Naive B cell (primary cell): ENCODE results near the gene ADGRV1. TPM values are rescaled to one million over a fixed set of nuclear protein-coding genes. Genes with fewer than 3 reads are reported as not detected.

Experiments used
- ATAC-seq, 2 donors: fragments of 150-1000 bp; cut with Tn5 transposase; 2 replicates each; pipeline ENCODE4 v1.10.0; 2021; ENCODE audit warnings: low read depth in 2 of 2, mild to moderate bottlenecking in 2 of 2, moderate library complexity in 2 of 2
- DNase-seq: peaks from one replicate; pipeline ENCODE4 v3.0.0; 2022
- H3K27ac Mint-ChIP-seq, 6 donors: one replicate each; pipeline ENCODE4 v1.8.0; 2020 to 2022; ENCODE audit warnings: mild to moderate bottlenecking in 6 of 6, mixed read lengths in 6 of 6, moderate library complexity in 5 of 6, inconsistent platforms in 2 of 6
- H3K27me3 Mint-ChIP-seq, 3 donors: one replicate each; pipeline ENCODE4 v1.8.0; 2021 to 2022; ENCODE audit warnings: mixed read lengths in 3 of 3, mild to moderate bottlenecking in 1 of 3
- H3K36me3 Mint-ChIP-seq, 2 donors: one replicate each; pipeline ENCODE4 v1.8.0; 2020 to 2022; ENCODE audit warnings: mixed read lengths in 2 of 2, inconsistent platforms in 1 of 2, mild to moderate bottlenecking in 1 of 2
- H3K4me1 Mint-ChIP-seq, 3 donors: one replicate each; pipeline ENCODE4 v1.8.0; 2020 to 2022; ENCODE audit warnings: mixed read lengths in 3 of 3, inconsistent platforms in 1 of 3, mild to moderate bottlenecking in 1 of 3, moderate library complexity in 1 of 3
- H3K4me3 Mint-ChIP-seq, 8 donors: one replicate each; pipeline ENCODE4 v1.8.0; 2020 to 2022; ENCODE audit warnings: mild to moderate bottlenecking in 8 of 8, mixed read lengths in 8 of 8, moderate library complexity in 8 of 8, inconsistent platforms in 2 of 8
- H3K9me3 Mint-ChIP-seq, 7 donors: one replicate each; pipeline ENCODE4 v1.8.0; 2020 to 2022; ENCODE audit warnings: mixed read lengths in 7 of 7, mild to moderate bottlenecking in 5 of 7, inconsistent platforms in 2 of 7, moderate library complexity in 1 of 7
- polyA plus RNA-seq, 6 donors: library from polyadenylated mRNA; unstranded; fragments of 300-500 nt; fragmentation: Illumina TruSeq; gene quantifications; one replicate each; pipeline ENCODE4 v1.2.3, GENCODE V29; 2021; ENCODE audit warnings: low read depth in 6 of 6

The ADGRV1 gene
- polyA plus RNA-seq, 6 donors from 2014 or later: 0.62 TPM; not detected in 5

- no peak overlapping the region for H3K27ac Mint-ChIP-seq
- H3K4me3 Mint-ChIP-seq: no peak overlapping the region
- H3K27me3 Mint-ChIP-seq: no peaks in the 10 kb centered on the region
- ATAC-seq (no peak), DNase-seq (no peak)
- H3K4me1 Mint-ChIP-seq: peaks cover 0 to 5% (median 0%) of the 10 kb centered on the region in 3 donors
- H3K36me3 Mint-ChIP-seq: no peaks in the 10 kb centered on the region
- no peaks in the 10 kb centered on the region for H3K9me3 Mint-ChIP-seq
These were observed 382.6 kb downstream of the ADGRV1 start for GRCh38 chr5:90941002-90941720.

GRCh38 chr5:90944116-90944515, 385.5 kb downstream of the ADGRV1 start:
- DNase-seq (no peak), ATAC-seq (no peak)
- no peak overlapping the region for H3K27ac Mint-ChIP-seq
- peaks cover 0 to 5% (median 0%) of the 10 kb centered on the region in 3 donors for H3K4me1 Mint-ChIP-seq
- no peak overlapping the region for H3K4me3 Mint-ChIP-seq
- no peaks in the 10 kb centered on the region for H3K36me3 Mint-ChIP-seq
- H3K27me3 Mint-ChIP-seq: peaks cover 0 to 5% (median 0%) of the 10 kb centered on the region in 3 donors
- peaks cover 0 to 3% (median 0%) of the 10 kb centered on the region in 7 donors for H3K9me3 Mint-ChIP-seq

DNA sequence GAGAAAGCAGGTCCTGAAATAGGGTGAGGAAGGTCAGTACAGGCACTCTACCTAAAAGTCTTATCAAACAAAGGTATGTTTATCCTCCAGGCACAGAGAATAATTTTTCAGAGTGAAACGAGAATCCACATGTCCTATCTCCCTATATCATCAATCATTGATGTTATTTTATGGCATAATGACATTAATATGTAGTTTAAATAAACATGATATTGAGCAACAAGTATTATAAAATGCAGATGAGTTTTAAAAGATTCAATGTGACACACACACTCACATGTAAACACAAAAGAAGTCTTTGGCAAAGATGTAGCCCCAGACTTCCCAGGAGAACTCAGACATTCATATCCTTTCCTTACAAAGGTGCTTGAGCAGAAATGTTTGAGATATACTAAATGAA, 389.1 kb downstream of the ADGRV1 start:
- Mint-ChIP-seq H3K4me1 (no peaks in the 10 kb centered on the region), H3K9me3 (peaks cover 0 to 3% (median 0%) of the 10 kb centered on the region in 7 donors), H3K27me3 (peaks cover 0 to 13% (median 0%) of the 10 kb centered on the region in 3 donors), H3K4me3 (no peak overlapping the region), H3K36me3 (no peaks in the 10 kb centered on the region), H3K27ac (no peak overlapping the region)
- ATAC-seq (no peak), DNase-seq (no peak)

GRCh38 chr5:90948969-90949368, 390.4 kb downstream of the ADGRV1 start:
- peaks cover 0 to 3% (median 0%) of the 10 kb centered on the region in 7 donors for H3K9me3 Mint-ChIP-seq
- ATAC-seq (no peak), DNase-seq (no peak)
- no peaks in the 10 kb centered on the region for H3K36me3 Mint-ChIP-seq
- H3K27me3 Mint-ChIP-seq: peaks cover 0 to 16% (median 0%) of the 10 kb centered on the region in 3 donors
- H3K4me1 Mint-ChIP-seq: no peaks in the 10 kb centered on the region
- no peak overlapping the region for H3K4me3 Mint-ChIP-seq
- H3K27ac Mint-ChIP-seq: no peak overlapping the region

DNA sequence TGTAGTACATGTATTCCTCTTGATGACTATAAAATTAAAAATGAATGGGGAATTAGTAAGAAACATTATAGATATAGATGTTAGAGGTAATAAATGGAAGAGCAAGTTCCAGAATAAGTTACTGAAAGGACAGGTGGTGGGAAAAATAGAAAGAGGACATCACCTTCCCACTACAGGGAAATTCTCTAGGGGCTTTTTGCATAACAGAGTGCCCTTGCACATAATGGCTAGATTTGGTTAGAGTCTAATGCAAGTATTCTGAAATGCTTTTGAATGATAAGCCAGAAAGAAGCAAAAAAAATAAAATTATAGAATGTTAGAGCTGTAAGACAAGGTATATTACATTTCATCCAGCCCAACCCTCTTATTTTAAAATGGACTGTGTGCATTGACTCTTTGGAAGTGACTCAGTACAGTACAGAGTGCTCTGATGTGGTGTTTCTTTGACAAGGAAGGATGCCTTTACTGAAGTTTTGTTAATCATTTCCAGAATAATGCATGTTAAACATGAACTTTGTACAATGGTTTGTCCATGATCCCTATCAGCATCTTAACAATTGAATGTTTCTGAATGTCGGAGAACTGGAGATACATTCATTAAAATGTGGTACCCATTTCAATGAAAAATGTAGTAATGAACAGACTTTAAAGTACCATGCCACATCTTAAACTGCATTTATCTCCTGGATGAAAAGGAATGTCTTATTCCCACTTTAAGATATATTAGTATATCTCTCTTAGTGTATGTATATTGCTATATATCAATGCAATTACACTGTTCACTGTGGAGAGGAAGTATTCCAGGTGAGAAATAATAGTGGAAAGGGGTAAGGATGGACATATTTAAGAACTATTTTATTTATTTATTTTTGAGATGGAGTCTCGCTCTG, 391.1 kb downstream of the ADGRV1 start:
- H3K27me3 Mint-ChIP-seq: peaks cover 0 to 16% (median 0%) of the 10 kb centered on the region in 3 donors
- no peak overlapping the region for H3K4me3 Mint-ChIP-seq

GRCh38 chr5:90955001-90955635, 396.5 kb downstream of the ADGRV1 start:
- ATAC-seq: no peak
- Mint-ChIP-seq H3K36me3 (no peaks in the 10 kb centered on the region), H3K4me1 (no peaks in the 10 kb centered on the region), H3K27ac (no peak overlapping the region), H3K9me3 (peaks cover 0 to 3% (median 0%) of the 10 kb centered on the region in 7 donors), H3K27me3 (peaks cover 0 to 11% (median 4%) of the 10 kb centered on the region in 3 donors), H3K4me3 (no peak overlapping the region)
- DNase-seq: no peak

More for the DNA sequence above, 391.1 kb downstream of the ADGRV1 start:
- H3K4me1 Mint-ChIP-seq: no peaks in the 10 kb centered on the region
- H3K36me3 Mint-ChIP-seq: no peaks in the 10 kb centered on the region
- H3K9me3 Mint-ChIP-seq: peaks cover 0 to 3% (median 0%) of the 10 kb centered on the region in 7 donors
- DNase-seq: no peak
- no peak for ATAC-seq
- H3K27ac Mint-ChIP-seq: no peak overlapping the region

- H3K27ac Mint-ChIP-seq: no peak overlapping the region
These were observed 398.0 kb downstream of the ADGRV1 start for GRCh38 chr5:90956511-90957097.

GRCh38 chr5:90957906-90958305, 399.3 kb downstream of the ADGRV1 start:
- no peak overlapping the region for H3K4me3 Mint-ChIP-seq
- DNase-seq (no peak), ATAC-seq (no peak)
- H3K36me3 Mint-ChIP-seq: no peaks in the 10 kb centered on the region
- peaks cover 0 to 3% (median 0%) of the 10 kb centered on the region in 7 donors for H3K9me3 Mint-ChIP-seq
- peaks cover 0 to 4% (median under 1%) of the 10 kb centered on the region in 3 donors for H3K27me3 Mint-ChIP-seq
- H3K27ac Mint-ChIP-seq: no peak overlapping the region
- no peaks in the 10 kb centered on the region for H3K4me1 Mint-ChIP-seq

More at GRCh38 chr5:90956511-90957097, 398.0 kb downstream of the ADGRV1 start:
- peaks cover 0 to 3% (median 0%) of the 10 kb centered on the region in 7 donors for H3K9me3 Mint-ChIP-seq
- no peak overlapping the region for H3K4me3 Mint-ChIP-seq
- no peaks in the 10 kb centered on the region for H3K4me1 Mint-ChIP-seq
- no peaks in the 10 kb centered on the region for H3K36me3 Mint-ChIP-seq
- DNase-seq (no peak), ATAC-seq (no peak)
- peaks cover 0 to 11% (median 4%) of the 10 kb centered on the region in 3 donors for H3K27me3 Mint-ChIP-seq

DNA sequence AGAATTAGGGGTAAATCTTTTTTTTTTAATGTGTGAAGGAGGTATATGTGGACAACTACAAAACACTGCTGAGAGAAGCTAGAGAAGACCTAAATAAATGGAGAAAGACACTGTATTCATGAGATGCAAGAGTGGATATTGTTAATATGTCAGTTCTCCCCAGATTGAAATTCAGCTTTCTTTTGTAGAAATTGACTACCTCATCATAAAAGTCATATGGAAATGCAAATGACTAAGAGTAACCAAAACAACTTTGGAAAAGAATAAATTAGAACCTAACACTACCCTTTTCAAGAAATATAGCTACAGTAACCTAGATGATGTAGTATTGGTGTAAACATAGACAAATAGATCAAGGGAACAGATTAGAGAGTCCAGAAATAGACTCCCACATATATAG, 400.7 kb downstream of the ADGRV1 start:
- ATAC-seq (no peak), DNase-seq (no peak)
- Mint-ChIP-seq H3K27ac (no peak overlapping the region), H3K4me1 (no peaks in the 10 kb centered on the region), H3K36me3 (no peaks in the 10 kb centered on the region), H3K4me3 (no peak overlapping the region), H3K9me3 (peaks cover 0 to 3% (median 0%) of the 10 kb centered on the region in 7 donors), H3K27me3 (peaks cover under 1 to 4% (median 1%) of the 10 kb centered on the region in 3 donors)

GRCh38 chr5:90962481-90962880, 403.9 kb downstream of the ADGRV1 start:
- no peak for ATAC-seq
- Mint-ChIP-seq H3K4me1 (no peaks in the 10 kb centered on the region), H3K36me3 (no peaks in the 10 kb centered on the region)

GRCh38 chr5:90965110-90965685, 406.6 kb downstream of the ADGRV1 start:
- H3K4me3 Mint-ChIP-seq: no peak overlapping the region
- H3K36me3 Mint-ChIP-seq: no peaks in the 10 kb centered on the region
- DNase-seq (no peak), ATAC-seq (no peak)
- H3K4me1 Mint-ChIP-seq: no peaks in the 10 kb centered on the region
- H3K27me3 Mint-ChIP-seq: peaks cover 14 to 17% (median 14%) of the 10 kb centered on the region in 3 donors
- H3K27ac Mint-ChIP-seq: no peak overlapping the region
- H3K9me3 Mint-ChIP-seq: peaks cover 0 to 9% (median 6%) of the 10 kb centered on the region in 7 donors

More at GRCh38 chr5:90962481-90962880, 403.9 kb downstream of the ADGRV1 start:
- H3K9me3 Mint-ChIP-seq: peaks cover 0 to 4% (median 0%) of the 10 kb centered on the region in 7 donors
- no peak overlapping the region for H3K4me3 Mint-ChIP-seq
- no peak overlapping the region for H3K27ac Mint-ChIP-seq
- H3K27me3 Mint-ChIP-seq: peaks cover 14 to 16% (median 14%) of the 10 kb centered on the region in 3 donors
- no peak for DNase-seq

DNA sequence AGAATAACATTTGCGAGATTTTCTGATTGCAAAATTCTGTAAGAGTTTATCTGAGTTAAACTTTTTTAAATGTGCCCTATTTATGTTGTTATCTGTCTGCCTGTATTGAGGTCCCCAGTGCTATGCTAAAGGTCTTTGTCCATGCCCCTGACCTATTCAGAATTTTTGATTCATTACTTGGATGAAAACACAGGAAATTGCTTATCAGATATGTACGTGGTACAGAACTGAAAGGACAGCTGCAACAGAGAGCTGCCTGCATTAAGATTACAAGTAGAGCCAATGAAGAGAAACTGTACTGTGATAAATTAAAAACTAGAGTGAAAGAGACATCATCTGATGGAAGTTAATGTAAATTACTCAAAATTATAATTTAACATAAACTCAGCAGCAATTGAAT, 408.8 kb downstream of the ADGRV1 start:
- H3K27ac Mint-ChIP-seq: no peak overlapping the region
- DNase-seq: no peak
- no peaks in the 10 kb centered on the region for H3K36me3 Mint-ChIP-seq
- peaks cover 14 to 17% (median 14%) of the 10 kb centered on the region in 3 donors for H3K27me3 Mint-ChIP-seq
- no peak for ATAC-seq
- peaks cover 0 to 14% (median 8%) of the 10 kb centered on the region in 7 donors for H3K9me3 Mint-ChIP-seq
- H3K4me3 Mint-ChIP-seq: no peak overlapping the region
- H3K4me1 Mint-ChIP-seq: no peaks in the 10 kb centered on the region
